Small intestine (tissue), 7 donors: ENCODE data around the gene DGKZ. TPM values are rescaled to one million over a fixed set of nuclear protein-coding genes. Genes with fewer than 3 reads are reported as not detected.

Experiments
- DNase-seq, 2 donors: peaks; one replicate each; pipeline versions ENCODE4 v3.0.0 to v3.0.0-alpha.2; 2013
- FAIRE-seq: peaks from 2 replicates; lab custom pipeline; 2012; peaks lifted over from hg19 to GRCh38; lab: Jason Lieb, UNC
- H3K27ac ChIP-seq, 3 donors: one replicate each; pipeline ENCODE4 v1.5.1; 2013; ENCODE audit warnings: low read length in 2 of 3, mild to moderate bottlenecking in 2 of 3, control low read depth in 1 of 3, inconsistent platforms in 1 of 3, low read depth in 1 of 3, moderate library complexity in 1 of 3
- H3K27me3 ChIP-seq, 3 donors: one replicate each; pipeline ENCODE4 v1.6.1; 2013; ENCODE audit warnings: low read length in 3 of 3, inconsistent platforms in 1 of 3; ENCODE audit not compliant: control insufficient read depth in 3 of 3, insufficient read depth in 3 of 3
- H3K36me3 ChIP-seq, 3 donors: one replicate each; pipeline ENCODE4 v1.6.1; 2013; ENCODE audit warnings: low read length in 3 of 3, inconsistent platforms in 1 of 3, low read depth in 1 of 3, mild to moderate bottlenecking in 1 of 3, moderate library complexity in 1 of 3; ENCODE audit not compliant: control insufficient read depth in 3 of 3, insufficient read depth in 2 of 3
- H3K4me1 ChIP-seq, 3 donors: one replicate each; pipeline ENCODE4 v1.6.1; 2013; ENCODE audit warnings: low read length in 2 of 3, inconsistent platforms in 1 of 3, low read depth in 1 of 3, mild to moderate bottlenecking in 1 of 3, moderate library complexity in 1 of 3; ENCODE audit not compliant: control insufficient read depth in 3 of 3, insufficient read depth in 2 of 3
- H3K4me3 ChIP-seq, 3 donors: one replicate each; pipeline ENCODE4 v1.5.1; 2013; ENCODE audit warnings: low read length in 3 of 3, control low read depth in 1 of 3, inconsistent platforms in 1 of 3, low read depth in 1 of 3, mild to moderate bottlenecking in 1 of 3, moderate library complexity in 1 of 3
- H3K9me3 ChIP-seq, 2 donors: one replicate each; pipeline ENCODE4 v1.6.1; 2013; ENCODE audit warnings: low read depth in 1 of 2, low read length in 1 of 2; ENCODE audit not compliant: control insufficient read depth in 2 of 2, insufficient read depth in 1 of 2
- WGBS, 3 donors: extraction: QIAGEN DNeasy Blood & Tissue Kit; methylation state at CpG; one replicate each; pipeline ENCODE4 v1.1.7; 2013; 5-methylcytosine and 5-hydroxymethylcytosine counted together
- polyA plus RNA-seq, 4 donors: library from polyadenylated mRNA; stranded (reverse) in 3 of 4; unstranded in 1 of 4; fragments of 200-250 nt in 3 of 4; fragments of 120-200 nt in 1 of 4; gene quantifications; one replicate each; pipeline versions ENCODE4 v1.2.1 to v1.2.3, GENCODE V29; 2013
- donor health status: healthy with polysubstance abuse.
- donor health status: control.
- donor health status: control.
- donor health status: Bipolar disorder and iron deficiency.
- donor health status: healthy.

Gene DGKZ
- polyA plus RNA-seq, 4 donors = 41.0 to 122 (median 103) TPM

DNA sequence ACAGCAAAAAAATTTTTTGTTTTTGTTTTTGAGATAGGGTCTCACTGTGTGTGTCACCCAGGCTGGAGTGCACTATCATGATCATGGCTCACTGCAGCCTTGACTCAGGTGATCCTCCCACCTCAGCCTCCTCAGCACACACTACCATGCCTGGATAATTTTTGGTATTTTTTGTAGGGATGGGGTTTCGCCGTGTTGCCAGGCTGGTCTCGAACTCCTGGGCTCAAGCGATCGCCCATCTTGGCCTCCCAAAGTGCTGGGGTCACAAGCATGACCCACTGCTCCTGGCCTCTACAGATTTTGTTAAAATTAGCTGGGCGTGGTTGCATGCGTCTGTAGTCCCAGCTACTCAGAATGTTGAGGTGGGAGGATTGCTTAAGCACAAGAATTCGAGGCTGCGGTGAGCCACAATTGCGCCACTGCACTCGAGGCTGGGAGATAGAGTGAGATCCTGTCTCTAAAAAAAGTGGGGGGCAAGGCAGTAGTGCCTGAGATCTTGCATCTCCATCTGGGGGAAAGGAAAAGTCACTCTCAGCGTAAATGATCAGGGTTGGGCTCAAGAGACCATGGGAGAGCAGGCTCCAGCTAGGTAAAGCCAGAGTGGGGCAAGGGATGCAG, 10.6 kb upstream of the DGKZ start:
- DNase-seq (no peak), FAIRE-seq (no peak)

DNA sequence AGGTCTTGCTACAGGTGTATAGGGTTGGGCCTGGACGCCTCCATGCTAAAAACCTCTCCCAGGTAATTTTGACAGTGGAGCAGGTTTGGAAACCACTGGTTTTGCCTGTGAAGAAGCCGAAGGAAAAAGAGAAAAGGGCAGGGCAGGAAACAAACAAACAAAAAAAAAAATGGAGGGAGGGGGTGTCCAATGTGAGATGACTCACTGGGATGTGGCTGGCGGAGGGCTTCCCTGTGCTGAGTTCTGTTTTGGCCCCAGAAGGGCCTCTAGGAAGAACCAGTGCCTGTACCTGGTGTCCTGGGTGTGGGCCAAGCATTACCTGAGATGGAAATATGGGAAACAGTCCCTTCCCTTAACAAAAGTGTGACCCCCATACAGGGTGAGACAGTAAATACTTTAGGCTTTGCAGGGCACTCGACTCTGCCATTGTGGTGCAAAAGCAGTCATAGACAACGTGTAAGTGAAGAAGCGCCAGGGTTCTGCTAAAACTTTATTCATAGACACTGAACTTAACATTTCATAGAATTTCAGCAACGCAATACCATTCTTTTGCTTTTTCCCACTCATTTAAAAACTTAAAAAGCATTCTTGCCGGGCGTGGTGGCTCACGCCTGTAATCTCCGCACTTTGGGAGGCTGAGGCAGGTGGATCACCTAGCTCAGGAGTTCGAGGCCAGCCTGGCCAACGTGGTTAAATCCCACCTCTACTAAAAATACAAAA, 9.5 kb upstream of the DGKZ start:
- Histone ChIP-seq H3K27me3 (peaks cover 0 to 24% (median 16%) of the 10 kb centered on the region in 3 donors), H3K27ac (no peak overlapping the region), H3K36me3 (no peaks in the 10 kb centered on the region), H3K4me1 (peaks cover 0 to 31% (median 0%) of the 10 kb centered on the region in 3 donors), H3K9me3 (no peaks in the 10 kb centered on the region), H3K4me3 (no peak overlapping the region)
- DNase-seq (no peak), FAIRE-seq (no peak)
- 81 to 89% (median 88%) methylated on average over 13 of the region's 13 CpGs for WGBS, 3 donors

More for the DNA sequence above, 10.6 kb upstream of the DGKZ start:
- WGBS, 3 donors = 83 to 88% (median 84%) methylated on average over 12 of the region's 12 CpGs
- H3K27ac ChIP-seq = no peak overlapping the region
- peaks cover 0 to 34% (median 22%) of the 10 kb centered on the region in 3 donors for H3K27me3 ChIP-seq
- no peak overlapping the region for H3K4me3 ChIP-seq
- no peaks in the 10 kb centered on the region for H3K9me3 ChIP-seq
- no peaks in the 10 kb centered on the region for H3K36me3 ChIP-seq
- peaks cover 0 to 23% (median 5%) of the 10 kb centered on the region in 3 donors for H3K4me1 ChIP-seq

DNA sequence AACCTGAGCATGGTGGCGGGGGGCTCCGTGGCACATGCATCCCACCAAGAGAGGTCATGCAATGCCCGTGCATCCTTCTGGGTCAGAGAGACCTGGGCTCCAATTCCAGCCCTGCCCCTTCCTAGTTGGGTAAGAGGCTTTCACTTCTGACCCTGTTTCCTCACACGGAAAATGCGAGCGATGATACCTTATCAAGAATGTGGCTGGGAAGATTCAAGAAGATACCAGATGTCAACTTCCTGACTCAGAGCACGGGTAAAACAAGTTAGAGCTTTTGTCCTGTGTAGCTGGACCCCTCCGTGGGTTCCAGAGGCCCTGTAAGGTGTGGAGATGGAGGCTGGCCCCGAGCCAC, 8.7 kb upstream of the DGKZ start:
- Histone ChIP-seq H3K36me3 (no peaks in the 10 kb centered on the region), H3K27me3 (peaks cover 0 to 20% (median 10%) of the 10 kb centered on the region in 3 donors), H3K4me3 (no peak overlapping the region), H3K9me3 (no peaks in the 10 kb centered on the region), H3K27ac (peak overlapping the region in 1 of 3 donors; percentile 4), H3K4me1 (peaks cover 0 to 28% (median 0%) of the 10 kb centered on the region in 3 donors)
- 37 to 57% (median 50%) methylated on average over 9 of the region's 9 CpGs for WGBS, 3 donors
- FAIRE-seq (no peak), DNase-seq (no peak)

DNA sequence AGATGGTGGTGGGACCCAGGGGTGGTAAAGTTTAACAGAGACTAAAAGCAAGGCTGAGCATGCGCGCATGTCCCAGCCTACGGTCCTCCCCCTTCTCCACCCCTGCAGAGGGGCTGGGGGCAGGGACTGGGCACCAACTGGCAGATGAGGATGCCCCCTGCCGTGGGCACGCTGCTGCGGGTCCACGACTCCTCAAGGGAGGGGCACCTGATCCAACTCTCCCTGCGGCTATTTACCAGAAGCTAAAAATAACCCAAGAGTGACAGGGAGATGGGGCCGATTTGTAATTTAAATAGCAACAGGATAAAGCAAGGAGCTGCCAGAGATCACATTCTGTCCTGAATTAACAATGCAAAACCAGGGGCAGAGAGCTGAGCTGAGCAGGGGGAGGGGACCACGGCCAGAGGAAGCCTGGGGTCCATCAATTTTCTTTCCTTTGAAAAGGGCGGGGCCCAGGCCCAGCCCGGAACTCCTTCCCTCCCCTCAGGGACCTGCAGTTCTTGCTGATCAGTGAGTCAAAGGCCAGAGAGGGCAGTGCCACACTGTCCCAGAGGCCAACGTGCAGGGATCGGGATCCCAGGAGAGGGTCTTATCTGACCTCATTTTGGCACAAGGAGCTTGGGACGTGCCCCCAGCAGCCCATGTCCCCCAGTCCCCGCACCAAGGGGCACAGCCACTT, 8.1 kb upstream of the DGKZ start:
- H3K36me3 ChIP-seq = no peaks in the 10 kb centered on the region
- DNase-seq = no peak
- peaks cover 0 to 14% (median 5%) of the 10 kb centered on the region in 3 donors for H3K27me3 ChIP-seq
- no peak for FAIRE-seq
- WGBS, 3 donors = 39 to 55% (median 44%) methylated on average over 16 of the region's 16 CpGs
- peak overlapping the region in 2 of 3 donors; percentile 8 to 13 for H3K27ac ChIP-seq
- H3K4me1 ChIP-seq = peaks cover 0 to 28% (median 0%) of the 10 kb centered on the region in 3 donors
- H3K4me3 ChIP-seq = no peak overlapping the region
- no peaks in the 10 kb centered on the region for H3K9me3 ChIP-seq

DNA sequence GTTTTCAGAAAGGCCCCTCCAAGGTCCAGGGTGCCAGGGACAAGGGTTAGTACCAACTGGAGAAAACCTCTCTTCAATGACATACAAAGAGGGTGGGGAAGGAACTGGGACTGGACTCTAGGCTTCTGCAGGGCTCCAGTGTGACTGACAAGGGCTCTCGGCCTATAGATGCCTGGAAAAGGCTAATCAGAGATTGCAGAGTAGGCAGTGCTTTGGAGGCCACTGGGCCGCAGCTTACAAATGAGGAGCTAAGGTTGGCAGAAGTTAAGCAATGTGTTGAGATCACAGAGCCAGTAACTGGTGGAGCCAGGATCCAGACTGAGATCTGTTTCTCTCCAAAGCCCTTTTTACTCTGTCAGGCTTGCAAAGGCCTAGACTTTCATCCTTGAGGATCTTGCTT, 7.4 kb upstream of the DGKZ start:
- no peaks in the 10 kb centered on the region for H3K36me3 ChIP-seq
- WGBS, 3 donors = 86 to 93% (median 90%) methylated on average over 2 of the region's 2 CpGs
- peak in 1 of 2 donors; percentile 49 for DNase-seq
- no peaks in the 10 kb centered on the region for H3K9me3 ChIP-seq
- peak overlapping the region in 1 of 3 donors; percentile 8 for H3K27ac ChIP-seq
- peaks cover 0 to 28% (median 0%) of the 10 kb centered on the region in 3 donors for H3K4me1 ChIP-seq
- peaks cover 0 to 8% (median 0%) of the 10 kb centered on the region in 3 donors for H3K27me3 ChIP-seq
- H3K4me3 ChIP-seq = no peak overlapping the region
- FAIRE-seq = no peak

DNA sequence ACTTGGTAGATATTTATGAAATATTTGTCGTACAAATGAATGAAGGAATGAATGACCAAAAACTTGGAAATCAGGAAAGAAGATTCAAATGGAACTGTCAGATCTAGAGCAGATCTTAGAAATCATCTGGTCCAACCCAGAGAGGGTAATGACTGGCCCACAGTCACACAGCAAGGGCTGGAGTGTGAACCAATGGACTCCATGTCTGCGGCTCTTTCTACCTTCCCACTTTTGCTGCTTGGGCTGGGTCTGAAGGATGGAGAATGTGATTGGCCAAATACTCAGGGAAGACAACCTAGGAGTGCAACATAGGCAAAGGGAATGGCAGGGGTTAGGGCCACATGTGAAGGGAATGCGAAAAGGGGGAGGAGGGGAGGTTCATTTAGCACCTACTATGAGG, 5.8 kb upstream of the DGKZ start:
- H3K27ac ChIP-seq = no peak overlapping the region
- FAIRE-seq (no peak), DNase-seq (no peak)
- peaks cover 0 to 31% (median 0%) of the 10 kb centered on the region in 3 donors for H3K4me1 ChIP-seq
- no peaks in the 10 kb centered on the region for H3K36me3 ChIP-seq
- no peak overlapping the region for H3K4me3 ChIP-seq
- H3K9me3 ChIP-seq = no peaks in the 10 kb centered on the region
- WGBS, 3 donors = 90 to 97% (median 93%) methylated on average over 3 of the region's 3 CpGs
- H3K27me3 ChIP-seq = peaks cover 0 to 14% (median 0%) of the 10 kb centered on the region in 3 donors

DNA sequence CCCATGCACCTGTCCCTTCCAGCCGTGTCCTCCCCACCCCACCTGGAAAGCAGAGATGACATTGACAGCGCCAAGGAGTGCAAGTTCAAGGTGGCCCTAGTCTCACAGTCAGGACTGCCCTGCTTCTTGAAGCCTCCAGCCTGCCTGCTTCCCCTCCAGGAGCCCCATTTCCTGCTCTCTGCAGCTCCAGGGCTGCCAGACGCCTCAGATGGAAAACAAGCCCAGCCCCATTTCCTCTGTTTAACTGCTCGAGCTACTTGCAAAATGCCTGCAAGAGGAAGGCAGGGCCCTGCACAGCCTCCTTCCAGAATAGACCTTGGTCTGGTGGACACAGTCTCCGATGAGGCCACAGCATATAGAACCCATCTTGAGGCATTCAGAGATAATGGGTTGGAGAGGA, 5.0 kb upstream of the DGKZ start:
- Histone ChIP-seq H3K36me3 (no peaks in the 10 kb centered on the region), H3K9me3 (no peaks in the 10 kb centered on the region), H3K4me3 (no peak overlapping the region), H3K27me3 (peaks cover 0 to 17% (median 0%) of the 10 kb centered on the region in 3 donors), H3K27ac (peak overlapping the region in 2 of 3 donors; percentile 23 to 54), H3K4me1 (peaks cover 0 to 36% (median 2%) of the 10 kb centered on the region in 3 donors)
- no peak for DNase-seq
- FAIRE-seq = no peak
- WGBS, 3 donors = 29 to 41% (median 35%) methylated on average over 5 of the region's 5 CpGs

DNA sequence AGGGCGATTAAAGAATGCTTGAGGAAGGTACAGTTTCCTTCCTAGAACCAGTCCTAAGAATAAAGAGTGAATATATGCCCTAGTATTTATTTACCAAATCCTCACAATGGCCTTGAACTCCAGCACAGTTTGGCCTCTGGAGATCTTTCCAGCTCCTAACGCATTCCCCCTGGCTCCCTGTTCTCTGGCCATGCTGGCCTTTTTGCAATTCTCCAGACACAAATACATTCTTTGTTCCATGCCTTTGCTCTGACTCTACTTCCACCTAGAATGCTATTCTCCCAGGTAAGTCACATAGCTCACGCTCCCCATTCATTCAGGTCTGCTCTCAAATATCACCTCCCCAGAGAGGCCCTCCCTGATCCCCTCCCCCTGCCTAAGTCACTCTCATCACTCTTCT, 3.7 kb upstream of the DGKZ start:
- peaks cover 2 to 39% (median 6%) of the 10 kb centered on the region in 3 donors for H3K4me1 ChIP-seq
- H3K36me3 ChIP-seq = no peaks in the 10 kb centered on the region
- FAIRE-seq (no peak), DNase-seq (no peak)
- H3K27ac ChIP-seq = no peak overlapping the region
- H3K4me3 ChIP-seq = no peak overlapping the region
- H3K27me3 ChIP-seq = peaks cover 0 to 16% (median 0%) of the 10 kb centered on the region in 3 donors
- no peaks in the 10 kb centered on the region for H3K9me3 ChIP-seq
- WGBS, 3 donors = 82 to 87% (median 84%) methylated on average over 3 of the region's 3 CpGs
